GM23248 (cell line): ENCODE results near the gene SLC5A10. TPM values are rescaled to one million over a fixed set of nuclear protein-coding genes. Genes with fewer than 3 reads are reported as not detected.

Source experiments
- DNase-seq: peaks from one replicate; pipeline ENCODE4 v3.0.0-alpha.2; 2015
- H2AFZ ChIP-seq: fragments of 200-600 bp; sonication (generic); 2 replicates; pipeline ENCODE4 v1.6.1; 2016; ENCODE audit warnings: antibody characterized with exemption
- H3F3A ChIP-seq: fragments of 200-600 bp; sonication (generic); 2 replicates; pipeline ENCODE4 v1.6.1; 2016; ENCODE audit warnings: mild to moderate bottlenecking, antibody characterized with exemption, mixed run types; ENCODE audit not compliant: insufficient read depth
- H3K27ac ChIP-seq: fragments of 200-600 bp; sonication (generic); 2 replicates; pipeline ENCODE4 v1.5.1; 2016; ENCODE audit warnings: mild to moderate bottlenecking
- H3K27me3 ChIP-seq: fragments of 200-600 bp; sonication (generic); replicated peaks from 2 replicates; pipeline ENCODE4 v1.6.1; 2016; ENCODE audit warnings: mild to moderate bottlenecking; ENCODE audit not compliant: insufficient read depth
- H3K36me3 ChIP-seq: fragments of 200-600 bp; sonication (generic); 2 replicates; pipeline ENCODE4 v1.6.1; 2016; ENCODE audit warnings: low read depth, mild to moderate bottlenecking
- H3K4me1 ChIP-seq: fragments of 200-600 bp; sonication (generic); 2 replicates; pipeline ENCODE4 v1.6.1; 2016; ENCODE audit warnings: mild to moderate bottlenecking; ENCODE audit not compliant: insufficient read depth
- H3K4me2 ChIP-seq: fragments of 200-600 bp; sonication (generic); one replicate; pipeline ENCODE4 v1.6.1; 2016; ENCODE audit warnings: mild to moderate bottlenecking; ENCODE audit not compliant: unreplicated experiment
- H3K4me3 ChIP-seq: fragments of 200-600 bp; sonication (generic); 2 replicates; pipeline ENCODE4 v1.5.1; 2016; ENCODE audit warnings: mild to moderate bottlenecking
- H3K79me2 ChIP-seq: fragments of 200-600 bp; sonication (generic); 2 replicates; pipeline ENCODE4 v1.6.1; 2016; ENCODE audit warnings: mild to moderate bottlenecking; ENCODE audit not compliant: insufficient read depth
- H3K9ac ChIP-seq: fragments of 200-600 bp; sonication (generic); 2 replicates; pipeline ENCODE4 v1.6.1; 2016; ENCODE audit warnings: mild to moderate bottlenecking
- H3K9me2 ChIP-seq: fragments of 200-600 bp; sonication (generic); 2 replicates; pipeline ENCODE4 v1.6.1; 2016; ENCODE audit warnings: mixed run types, mild to moderate bottlenecking, moderate library complexity; ENCODE audit not compliant: insufficient read depth
- H3K9me3 ChIP-seq: fragments of 200-600 bp; sonication (generic); one replicate; pipeline ENCODE4 v1.6.1; 2017; ENCODE audit warnings: low read depth
- H4K20me1 ChIP-seq: fragments of 200-600 bp; sonication (generic); 2 replicates; pipeline ENCODE4 v1.6.0; 2016; ENCODE audit not compliant: insufficient read depth
- EZH2 ChIP-seq: fragments of 200-600 bp; sonication (generic); IDR thresholded peaks from 2 replicates; pipeline ENCODE4 v1.6.1; 2018; ENCODE audit warnings: antibody characterized with exemption, mild to moderate bottlenecking; ENCODE audit not compliant: insufficient read depth, poor library complexity, severe bottlenecking
- EZH2phosphoT487 ChIP-seq: fragments of 200-600 bp; sonication (generic); IDR thresholded peaks from 2 replicates; pipeline ENCODE4 v1.6.1; 2018; ENCODE audit warnings: antibody characterized with exemption, moderate library complexity, mild to moderate bottlenecking, low read depth; ENCODE audit not compliant: insufficient read depth
- WGBS, 2 experiments: methylation state at CpG; one replicate each; pipeline ENCODE4 v1.1.6; 2015 to 2017; ENCODE audit warnings: low lambda C conversion rate in 2 of 2, low coverage in 1 of 2; ENCODE audit errors: missing lambda C conversion rate in 2 of 2; 5-methylcytosine and 5-hydroxymethylcytosine counted together
- in situ Hi-C: fragments of 300-500 bp; cut with MboI; formaldehyde crosslinking; loops from 2 replicates; pipeline ENCODE4 v1.15.0; 2020
- polyA plus RNA-seq: library from polyadenylated mRNA; unstranded; fragments of >200 nt; fragmentation: Nextera tagmentation; extraction: Ambion mirVana; gene quantifications from 2 replicates; pipeline ENCODE4 v1.2.1, GENCODE V29; 2016
- total RNA-seq: library from RNA; depleted of rRNA; stranded (reverse); fragments of >200 nt; shearing (Covaris generic); gene quantifications from 2 replicates; pipeline ENCODE4 v1.2.3, GENCODE V29; 2014

The SLC5A10 gene
- total and polyA plus RNA-seq, 2 experiments from 2014 or later, result 0.10 TPM; not detected in 1

GRCh38 chr17:18974407-18975149, 22.6 kb downstream of the SLC5A10 start:
- 0 out of 2 replicates have a peak overlapping the region, but pooled peaks have one; percentile 44 for H3K9ac ChIP-seq
- TF ChIP-seq EZH2phosphoT487, result no peak
- no peak for TF ChIP-seq EZH2

DNA sequence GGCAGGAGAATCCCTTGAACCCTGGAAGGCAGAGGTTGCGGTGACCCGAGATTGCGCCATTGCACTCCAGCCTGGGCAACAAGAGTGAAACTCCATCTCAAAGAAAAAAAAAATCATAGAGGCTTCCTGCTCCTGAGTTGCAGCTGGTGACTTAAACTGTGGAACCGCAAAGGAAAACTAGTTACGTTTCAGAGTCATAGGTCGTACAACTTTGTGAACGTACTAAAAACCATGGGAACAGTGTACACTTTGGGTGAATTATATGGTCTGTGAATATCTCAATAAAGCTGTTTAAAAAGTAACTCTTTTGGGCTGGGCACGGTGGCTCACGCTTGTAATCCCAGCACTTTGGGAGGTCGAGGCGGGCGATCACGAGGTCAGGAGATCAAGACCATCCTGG, 23.6 kb downstream of the SLC5A10 start:
- H2AFZ ChIP-seq, result no peak overlapping the region
- no peaks in the 10 kb centered on the region for H3F3A ChIP-seq
- in situ Hi-C loops, result no loop called here
- H3K36me3 ChIP-seq, result no peaks in the 10 kb centered on the region; the same call in 1 of the 2 replicates
- no peaks in the 10 kb centered on the region for H3K9me2 ChIP-seq
- TF ChIP-seq EZH2 (no peak), EZH2phosphoT487 (no peak)
- H3K4me1 ChIP-seq, result 0 out of 2 replicates have a peak, but pooled peaks cover 1% of the 10 kb centered on the region
- DNase-seq, result no peak
- no peaks in the 10 kb centered on the region for H4K20me1 ChIP-seq
- H3K4me2 ChIP-seq, result no peak overlapping the region
- H3K9ac ChIP-seq, result no peak overlapping the region
- no peak overlapping the region for H3K4me3 ChIP-seq
- 0 out of 2 replicates have a peak, but pooled peaks cover 11% of the 10 kb centered on the region for H3K79me2 ChIP-seq
- H3K9me3 ChIP-seq, result no peaks in the 10 kb centered on the region
- H3K27me3 ChIP-seq, result no peaks in the 10 kb centered on the region
- WGBS, 2 experiments, result 95 to 96% methylated on average over 13 of the region's 13 CpGs
- no peak overlapping the region for H3K27ac ChIP-seq

More at GRCh38 chr17:18974407-18975149, 22.6 kb downstream of the SLC5A10 start:
- Histone ChIP-seq H3K27me3 (no peaks in the 10 kb centered on the region), H4K20me1 (no peaks in the 10 kb centered on the region), H3F3A (0 out of 2 replicates have a peak, but pooled peaks cover 5% of the 10 kb centered on the region), H3K9me3 (no peaks in the 10 kb centered on the region), H3K27ac (peak overlapping the region; percentile 54), H3K4me2 (no peak overlapping the region), H3K36me3 (no peaks in the 10 kb centered on the region; the same call in 1 of the 2 replicates), H3K79me2 (0 out of 2 replicates have a peak, but pooled peaks cover 11% of the 10 kb centered on the region), H3K4me3 (no peak overlapping the region), H3K9me2 (no peaks in the 10 kb centered on the region), H3K4me1 (peaks cover 6% of the 10 kb centered on the region), H2AFZ (no peak overlapping the region)
- WGBS, 2 experiments, result 64 to 75% methylated on average over 10 of the region's 10 CpGs
- DNase-seq, result peak; percentile 85
- in situ Hi-C loops, result no loop called here

DNA sequence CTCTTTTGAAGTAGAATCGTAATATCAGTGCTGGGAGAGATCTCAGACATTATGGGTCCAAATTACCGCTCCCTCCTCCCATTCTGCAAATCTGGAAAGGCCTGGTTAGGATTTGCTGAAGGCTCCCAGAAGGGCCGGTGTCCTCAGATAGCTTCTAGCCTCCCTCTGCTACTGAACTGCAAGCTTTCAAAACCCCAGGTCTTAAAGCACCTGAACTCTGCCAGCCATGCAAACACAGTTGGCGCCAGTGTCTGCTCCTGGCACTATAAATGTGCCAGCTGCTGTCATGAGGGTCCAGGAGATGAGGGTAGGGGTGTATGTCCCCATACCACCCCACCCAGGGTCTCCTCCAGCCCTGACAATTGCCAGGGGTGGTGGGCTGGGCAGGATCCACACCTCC, 24.2 kb downstream of the SLC5A10 start:
- no peak for DNase-seq
- 80 to 81% methylated on average over 4 of the region's 4 CpGs for WGBS, 2 experiments
- no peaks in the 10 kb centered on the region; the same call in 1 of the 2 replicates for H3K36me3 ChIP-seq
- no peaks in the 10 kb centered on the region for H4K20me1 ChIP-seq
- no peaks in the 10 kb centered on the region for H3K9me3 ChIP-seq
- H3K27ac ChIP-seq, result no peak overlapping the region
- peaks cover 7% of the 10 kb centered on the region for H3K4me1 ChIP-seq
- H3K79me2 ChIP-seq, result 0 out of 2 replicates have a peak, but pooled peaks cover 12% of the 10 kb centered on the region
- H3K4me2 ChIP-seq, result no peak overlapping the region
- no peak overlapping the region for H2AFZ ChIP-seq
- H3K9me2 ChIP-seq, result no peaks in the 10 kb centered on the region
- in situ Hi-C loops, result no loop called here
- H3K9ac ChIP-seq, result no peak overlapping the region
- H3K27me3 ChIP-seq, result no peaks in the 10 kb centered on the region
- H3F3A ChIP-seq, result no peaks in the 10 kb centered on the region
- TF ChIP-seq EZH2phosphoT487, result no peak
- TF ChIP-seq EZH2, result no peak
- H3K4me3 ChIP-seq, result no peak overlapping the region

DNA sequence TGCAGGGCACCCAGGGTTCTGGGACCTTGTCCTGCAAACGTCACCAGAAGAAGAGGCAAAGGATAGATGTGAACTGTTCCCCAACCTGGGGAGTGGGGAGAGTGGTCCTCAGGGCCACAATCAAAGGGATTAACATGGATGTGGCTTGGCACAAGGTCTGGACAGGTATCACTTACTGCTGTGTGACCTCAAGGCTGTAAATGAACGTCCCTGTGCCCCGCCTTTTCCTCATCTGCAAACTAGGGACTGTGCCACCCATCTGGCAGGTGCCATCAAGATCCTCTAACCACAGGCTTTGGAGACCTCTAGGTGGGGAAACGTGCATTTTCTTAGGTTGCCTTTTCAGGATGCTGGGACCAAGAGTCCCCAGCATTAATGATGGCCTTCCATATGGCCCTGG, 25.1 kb downstream of the SLC5A10 start:
- no peak overlapping the region for H3K4me3 ChIP-seq
- no peak overlapping the region for H3K27ac ChIP-seq
- no peaks in the 10 kb centered on the region for H3F3A ChIP-seq
- H3K4me1 ChIP-seq, result peaks cover 14% of the 10 kb centered on the region
- H3K4me2 ChIP-seq, result no peak overlapping the region
- H2AFZ ChIP-seq, result no peak overlapping the region
- H3K9me2 ChIP-seq, result no peaks in the 10 kb centered on the region
- no peak for DNase-seq
- WGBS, 2 experiments, result 95 to 100% methylated on average over 3 to 4 of the region's 4 CpGs
- H3K9me3 ChIP-seq, result no peaks in the 10 kb centered on the region
- H3K79me2 ChIP-seq, result 0 out of 2 replicates have a peak, but pooled peaks cover 16% of the 10 kb centered on the region
- no peak overlapping the region for H3K9ac ChIP-seq
- in situ Hi-C loops, result no loop called here
- no peaks in the 10 kb centered on the region for H3K27me3 ChIP-seq
- no peak for TF ChIP-seq EZH2phosphoT487
- no peak for TF ChIP-seq EZH2
- H3K36me3 ChIP-seq, result no peaks in the 10 kb centered on the region; the same call in 1 of the 2 replicates
- H4K20me1 ChIP-seq, result no peaks in the 10 kb centered on the region
